Measurements from ENCODE around the gene GRK1. TPM values are rescaled to one million over a fixed set of nuclear protein-coding genes. Genes with fewer than 3 reads are reported as not detected.

Gene GRK1
- polyA plus RNA-seq, 12 donors = 0.05 to 0.45 (median 0.22) TPM; not detected in 3

- no peak for DNase-seq
Observed at GRCh38 chr13:113631341-113632095, 35.5 kb upstream of the GRK1 start.

GRCh38 chr13:113632706-113633484 lies 34.1 kb upstream of the GRK1 start:
- DNase-seq = no peak

GRCh38 chr13:113633485-113633873 lies 33.5 kb upstream of the GRK1 start:
- DNase-seq = no peak

- DNase-seq = no peak
Observed at GRCh38 chr13:113634279-113635047, 32.6 kb upstream of the GRK1 start.

- no peak for DNase-seq
Observed at GRCh38 chr13:113635048-113635420, 32.0 kb upstream of the GRK1 start.

- DNase-seq = no peak
Observed at GRCh38 chr13:113635709-113636108, 31.3 kb upstream of the GRK1 start.

GRCh38 chr13:113636266-113636963 lies 30.6 kb upstream of the GRK1 start:
- DNase-seq = no peak

GRCh38 chr13:113637262-113638160 lies 29.5 kb upstream of the GRK1 start:
- DNase-seq = no peak

- no peak for DNase-seq
Observed at GRCh38 chr13:113638173-113638746, 28.8 kb upstream of the GRK1 start.

GRCh38 chr13:113638806-113639205 lies 28.2 kb upstream of the GRK1 start:
- no peak for DNase-seq

GRCh38 chr13:113639616-113640262 lies 27.3 kb upstream of the GRK1 start:
- no peak for DNase-seq

GRCh38 chr13:113641426-113641825 lies 25.6 kb upstream of the GRK1 start:
- DNase-seq = no peak

- no peak for DNase-seq
Observed at GRCh38 chr13:113642563-113642962, 24.5 kb upstream of the GRK1 start.

- no peak for DNase-seq
Observed at GRCh38 chr13:113643593-113643992, 23.4 kb upstream of the GRK1 start.

- DNase-seq = no peak
Observed at GRCh38 chr13:113644800-113645199, 22.2 kb upstream of the GRK1 start.

GRCh38 chr13:113645329-113645728 lies 21.7 kb upstream of the GRK1 start:
- no peak for DNase-seq

- no peak for DNase-seq
Observed at GRCh38 chr13:113646376-113646775, 20.6 kb upstream of the GRK1 start.

GRCh38 chr13:113646921-113647340 lies 20.1 kb upstream of the GRK1 start:
- no peak for DNase-seq

GRCh38 chr13:113647351-113648215 lies 19.4 kb upstream of the GRK1 start:
- peak; percentile 36 for DNase-seq

All from muscle of arm (tissue), 12 donors.